Lower leg skin (tissue), 3 donors: Measurements from ENCODE around the gene CTAGE9.

ENCODE experiments used
- POLR2A ChIP-seq, 2 donors: fragments of 450-650 bp; IDR thresholded peaks; one replicate each; pipeline ENCODE4 v1.6.1; 2016 to 2017; ENCODE audit warnings: antibody characterized with exemption in 2 of 2, mild to moderate bottlenecking in 1 of 2, moderate library complexity in 1 of 2
- TF ChIP-seq, protein P1 (sequence below), 3 donors: fragments of 450-650 bp; IDR thresholded peaks; one replicate each; pipeline ENCODE4 v1.5.1; 2016; ENCODE audit warnings: antibody characterized with exemption in 3 of 3, mild to moderate bottlenecking in 3 of 3, moderate library complexity in 2 of 3

DNA sequence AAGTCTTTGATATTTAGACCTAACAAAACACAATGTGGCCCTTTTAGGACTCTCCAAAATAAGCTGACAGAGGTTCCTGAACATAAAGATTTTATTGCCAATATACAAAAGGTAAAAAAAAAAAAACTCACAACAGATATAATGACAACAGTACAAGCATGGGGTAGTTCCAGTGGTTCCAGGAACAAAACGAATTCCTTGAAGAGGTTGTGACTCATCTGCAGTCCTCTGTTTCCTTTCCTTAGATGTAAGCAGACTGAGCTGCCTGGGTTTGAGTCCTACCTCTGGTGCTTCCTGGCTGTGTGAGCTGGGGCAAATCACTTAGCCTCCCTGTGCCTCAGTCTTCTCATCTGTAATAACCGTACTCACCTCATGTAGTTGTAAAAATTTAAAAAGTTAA lies 13.3 kb upstream of the CTAGE9 start:
- TF ChIP-seq, protein P1, sequence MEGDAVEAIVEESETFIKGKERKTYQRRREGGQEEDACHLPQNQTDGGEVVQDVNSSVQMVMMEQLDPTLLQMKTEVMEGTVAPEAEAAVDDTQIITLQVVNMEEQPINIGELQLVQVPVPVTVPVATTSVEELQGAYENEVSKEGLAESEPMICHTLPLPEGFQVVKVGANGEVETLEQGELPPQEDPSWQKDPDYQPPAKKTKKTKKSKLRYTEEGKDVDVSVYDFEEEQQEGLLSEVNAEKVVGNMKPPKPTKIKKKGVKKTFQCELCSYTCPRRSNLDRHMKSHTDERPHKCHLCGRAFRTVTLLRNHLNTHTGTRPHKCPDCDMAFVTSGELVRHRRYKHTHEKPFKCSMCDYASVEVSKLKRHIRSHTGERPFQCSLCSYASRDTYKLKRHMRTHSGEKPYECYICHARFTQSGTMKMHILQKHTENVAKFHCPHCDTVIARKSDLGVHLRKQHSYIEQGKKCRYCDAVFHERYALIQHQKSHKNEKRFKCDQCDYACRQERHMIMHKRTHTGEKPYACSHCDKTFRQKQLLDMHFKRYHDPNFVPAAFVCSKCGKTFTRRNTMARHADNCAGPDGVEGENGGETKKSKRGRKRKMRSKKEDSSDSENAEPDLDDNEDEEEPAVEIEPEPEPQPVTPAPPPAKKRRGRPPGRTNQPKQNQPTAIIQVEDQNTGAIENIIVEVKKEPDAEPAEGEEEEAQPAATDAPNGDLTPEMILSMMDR (IDR thresholded peaks at IDR 0.05): no peak
- TF ChIP-seq POLR2A (IDR thresholded peaks at IDR 0.05): no peak
